CD4-positive, alpha-beta T cell treated with Interleukin-6 for 4 hours (primary cell): ENCODE data around the gene CYP4F22.
A peak's percentile ranks its signal among the peaks of the same experiment; 100 is the strongest.
"Not testable (repeated sequence)": the region's sequence is repeated elsewhere in the genome, so short reads cannot be mapped to it uniquely, and the experiment has no call there.

Source experiments
- DNase-seq: peaks from one replicate; pipeline ENCODE4 v3.0.0-alpha.2; 2020; ENCODE audit warnings: mixed read lengths

The CYP4F22 gene

GRCh38 chr19:15495151-15495550 lies 13.2 kb upstream of the CYP4F22 start:
- DNase-seq, result no peak

- DNase-seq, result no peak
These were observed 10.0 kb upstream of the CYP4F22 start for GRCh38 chr19:15498156-15498858.

DNA sequence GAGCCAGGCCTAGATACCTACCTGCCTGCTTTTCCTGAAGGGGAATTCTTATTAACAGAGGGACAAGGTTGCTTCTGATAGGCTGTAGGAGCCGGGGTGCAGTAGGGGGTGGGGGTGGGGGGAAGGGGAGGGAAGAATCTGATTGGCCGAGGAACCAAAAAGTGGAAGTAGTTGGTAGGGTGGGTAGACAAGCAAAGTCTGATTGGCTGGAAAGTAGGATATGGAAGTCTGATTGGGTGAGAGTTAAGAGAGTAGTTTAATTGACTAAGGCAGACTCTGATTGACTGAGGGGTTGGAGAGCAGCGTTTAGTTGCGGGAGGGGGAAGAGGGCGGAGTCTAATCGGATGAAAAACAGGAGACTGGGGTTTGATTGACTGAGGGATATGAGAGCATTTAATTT lies 9.4 kb upstream of the CYP4F22 start:
- DNase-seq, result no peak

DNA sequence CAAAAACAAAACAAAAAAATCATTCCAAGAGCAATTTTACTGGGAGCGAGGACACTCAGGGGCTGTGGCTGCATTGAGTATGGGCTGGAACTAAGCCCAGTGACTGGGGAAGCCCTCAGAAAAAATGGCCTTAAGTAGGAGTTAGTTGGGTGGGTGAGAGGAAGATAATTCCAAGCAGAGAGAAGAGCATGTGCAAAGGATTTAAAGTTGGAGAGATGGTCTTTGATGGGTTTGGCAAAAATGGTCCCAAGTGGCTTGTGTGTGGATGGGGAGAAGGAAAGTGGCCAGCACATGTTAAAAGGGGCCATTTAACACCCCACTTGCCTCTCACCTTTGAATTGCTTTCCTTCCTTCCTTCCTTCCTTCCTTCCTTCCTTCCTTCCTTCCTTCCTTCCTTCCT lies 6.7 kb upstream of the CYP4F22 start:
- no peak for DNase-seq

- DNase-seq, result no peak
These were observed 6.1 kb upstream of the CYP4F22 start for GRCh38 chr19:15502264-15502663.

DNA sequence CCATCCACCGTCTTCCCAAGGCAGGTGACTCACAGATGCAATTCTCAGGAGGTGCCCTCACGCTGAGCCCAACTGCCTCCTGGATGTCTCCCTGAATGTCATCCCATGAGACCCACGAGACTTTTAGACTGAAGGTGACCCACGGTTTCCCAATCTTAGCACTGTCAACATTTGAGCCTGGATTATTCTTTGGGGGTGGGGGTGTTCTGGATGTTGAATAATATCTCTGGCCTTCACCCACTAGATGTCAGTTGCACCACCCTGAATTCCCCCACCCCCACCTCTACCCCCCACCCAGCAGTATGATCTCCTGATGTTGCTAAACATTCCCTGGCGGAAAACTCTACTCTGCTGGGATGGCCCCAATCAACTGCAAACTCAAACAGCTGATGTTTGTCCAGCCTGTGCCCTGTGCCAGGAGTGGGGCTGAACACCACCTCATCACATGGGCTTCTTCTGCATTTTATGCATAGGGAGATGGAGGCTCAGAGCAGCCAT lies 2.2 kb upstream of the CYP4F22 start:
- no peak for DNase-seq

GRCh38 chr19:15507068-15508034 lies 974 bp upstream of the CYP4F22 start:
- DNase-seq, result no peak

- no peak for DNase-seq
These were observed 3.5 kb downstream of the CYP4F22 start for GRCh38 chr19:15511671-15512424.

DNA sequence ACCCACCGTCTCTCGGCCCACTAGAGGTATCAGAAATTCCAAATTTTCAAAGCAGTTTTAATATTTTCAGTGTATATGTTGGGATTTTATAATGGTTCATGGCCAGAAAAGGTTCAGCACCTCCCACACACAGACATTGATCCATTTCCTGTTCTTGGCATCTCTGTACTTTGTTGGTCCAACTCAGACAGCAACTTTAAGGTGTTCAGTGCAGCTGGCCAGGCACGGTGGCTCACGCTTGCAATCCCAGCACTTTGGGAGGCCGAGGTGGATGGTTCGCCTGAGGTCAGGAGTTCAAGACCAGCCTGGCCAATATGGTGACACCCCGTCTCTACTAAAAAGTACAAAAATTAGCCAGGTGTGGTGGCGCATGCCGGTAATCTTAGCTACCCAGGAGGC lies 6.9 kb downstream of the CYP4F22 start:
- DNase-seq, result not testable (repeated sequence)

DNA sequence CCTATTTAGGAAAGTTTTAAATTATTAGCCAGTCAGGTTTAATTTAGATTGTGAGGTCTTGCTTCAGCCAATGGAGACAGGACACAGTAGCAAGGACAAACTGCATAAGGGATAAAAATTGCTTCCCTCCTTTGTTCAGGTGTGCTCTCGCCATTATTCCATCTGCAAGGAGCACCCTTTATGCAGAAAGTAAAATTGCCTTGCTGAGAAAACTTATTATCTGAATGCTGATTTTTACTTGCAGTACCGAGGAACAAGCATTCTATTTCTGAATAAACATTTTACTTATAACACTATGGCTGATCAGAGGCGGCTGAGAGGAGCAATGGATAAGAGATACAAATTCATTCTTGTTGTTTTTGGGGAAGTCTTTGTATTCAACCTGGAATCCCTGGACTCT lies 8.0 kb downstream of the CYP4F22 start:
- no peak for DNase-seq

DNA sequence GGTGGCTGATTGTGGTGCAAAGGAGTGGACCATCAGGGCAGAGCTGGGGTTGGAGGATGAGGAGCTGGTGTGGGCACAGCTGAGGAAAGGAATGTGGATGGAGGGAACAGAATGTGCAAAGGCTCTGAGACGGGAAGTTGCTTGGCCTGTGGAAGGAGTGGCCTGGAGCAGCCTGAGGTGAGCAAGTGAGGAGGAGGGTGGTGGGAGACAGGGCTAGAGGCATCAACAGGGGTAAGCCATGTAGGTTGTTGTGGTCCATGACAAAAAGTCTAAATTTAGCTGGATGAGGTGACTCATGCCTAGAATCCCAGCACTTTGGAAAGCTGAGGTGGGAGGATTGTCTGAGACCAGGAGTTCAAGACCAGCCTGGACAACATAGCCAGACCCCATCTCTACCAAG lies 9.5 kb downstream of the CYP4F22 start:
- no peak for DNase-seq

GRCh38 chr19:15519433-15519976 lies 11.2 kb downstream of the CYP4F22 start:
- DNase-seq, result no peak

DNA sequence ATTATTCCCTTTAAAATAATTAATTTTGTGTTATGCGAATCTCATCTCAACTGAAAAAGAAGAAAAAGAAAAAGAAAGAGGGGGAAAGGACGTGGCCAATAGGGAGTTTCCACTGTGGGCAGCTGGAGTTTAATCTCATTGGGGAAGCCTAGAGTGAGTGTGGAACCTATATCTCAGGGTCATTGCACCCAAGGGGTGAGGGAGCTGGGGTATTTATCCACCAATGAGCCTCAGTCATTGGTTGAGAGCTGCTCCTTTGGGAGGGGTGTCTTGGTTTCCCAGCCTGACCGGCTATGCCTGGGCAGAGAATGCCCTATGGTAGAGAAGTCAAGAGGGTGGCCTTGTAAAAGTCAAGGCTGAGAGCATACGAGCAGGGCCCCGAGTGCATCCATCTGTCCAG lies 16.5 kb downstream of the CYP4F22 start:
- no peak for DNase-seq

DNA sequence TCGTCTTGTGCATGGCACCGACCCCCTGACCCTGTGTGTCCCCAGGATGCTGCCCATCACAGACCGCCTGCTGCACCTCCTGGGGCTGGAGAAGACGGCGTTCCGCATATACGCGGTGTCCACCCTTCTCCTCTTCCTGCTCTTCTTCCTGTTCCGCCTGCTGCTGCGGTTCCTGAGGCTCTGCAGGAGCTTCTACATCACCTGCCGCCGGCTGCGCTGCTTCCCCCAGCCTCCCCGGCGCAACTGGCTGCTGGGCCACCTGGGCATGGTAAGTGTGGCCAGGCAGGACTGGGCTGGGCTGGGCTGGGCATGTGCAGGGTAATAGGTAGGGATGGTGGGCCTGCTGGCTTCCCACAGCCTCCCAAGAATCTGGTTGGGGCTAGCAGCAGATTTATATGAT lies 17.0 kb downstream of the CYP4F22 start:
- DNase-seq, result no peak

DNA sequence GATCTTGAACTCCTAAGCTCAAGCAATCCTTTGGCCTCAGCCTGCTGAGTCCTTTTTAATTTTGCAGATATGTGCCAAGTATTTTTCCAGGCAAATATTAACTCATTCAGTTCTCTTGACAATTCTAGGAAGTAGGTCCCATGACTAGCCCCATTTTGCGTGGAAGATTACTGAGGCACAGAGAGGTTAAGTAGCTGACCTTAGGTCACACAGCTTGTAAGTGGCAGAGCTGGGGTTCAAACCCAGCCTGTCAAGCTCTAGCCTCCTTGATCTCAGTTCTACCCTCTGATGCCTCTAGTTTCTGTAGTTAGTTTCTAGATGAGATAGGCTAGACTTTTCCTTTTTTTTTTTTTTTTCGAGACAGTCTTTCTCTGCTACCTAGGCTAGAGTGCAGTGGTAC lies 18.1 kb downstream of the CYP4F22 start:
- DNase-seq, result no peak

DNA sequence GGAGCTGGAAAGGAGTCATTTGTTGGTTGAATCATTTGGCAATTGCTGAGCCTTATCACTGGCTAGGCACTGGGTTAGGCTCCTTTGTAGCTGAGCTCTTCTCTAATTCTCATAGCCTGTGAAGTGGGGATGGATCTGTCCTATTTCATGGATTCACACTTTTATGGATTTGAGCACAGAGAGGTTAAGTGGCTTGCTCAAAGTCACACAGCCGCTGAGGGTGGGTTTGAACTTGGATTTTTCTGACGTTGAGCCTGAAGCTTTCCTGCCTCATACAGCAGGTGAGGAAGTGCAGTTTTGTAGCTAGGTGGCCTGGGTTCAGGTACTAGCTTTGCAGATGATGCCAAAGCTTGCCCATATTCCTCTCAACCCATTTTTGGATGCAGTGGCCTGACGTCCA lies 19.4 kb downstream of the CYP4F22 start:
- DNase-seq, result no peak

- no peak for DNase-seq
These were observed 21.5 kb downstream of the CYP4F22 start for GRCh38 chr19:15529774-15530372.

DNA sequence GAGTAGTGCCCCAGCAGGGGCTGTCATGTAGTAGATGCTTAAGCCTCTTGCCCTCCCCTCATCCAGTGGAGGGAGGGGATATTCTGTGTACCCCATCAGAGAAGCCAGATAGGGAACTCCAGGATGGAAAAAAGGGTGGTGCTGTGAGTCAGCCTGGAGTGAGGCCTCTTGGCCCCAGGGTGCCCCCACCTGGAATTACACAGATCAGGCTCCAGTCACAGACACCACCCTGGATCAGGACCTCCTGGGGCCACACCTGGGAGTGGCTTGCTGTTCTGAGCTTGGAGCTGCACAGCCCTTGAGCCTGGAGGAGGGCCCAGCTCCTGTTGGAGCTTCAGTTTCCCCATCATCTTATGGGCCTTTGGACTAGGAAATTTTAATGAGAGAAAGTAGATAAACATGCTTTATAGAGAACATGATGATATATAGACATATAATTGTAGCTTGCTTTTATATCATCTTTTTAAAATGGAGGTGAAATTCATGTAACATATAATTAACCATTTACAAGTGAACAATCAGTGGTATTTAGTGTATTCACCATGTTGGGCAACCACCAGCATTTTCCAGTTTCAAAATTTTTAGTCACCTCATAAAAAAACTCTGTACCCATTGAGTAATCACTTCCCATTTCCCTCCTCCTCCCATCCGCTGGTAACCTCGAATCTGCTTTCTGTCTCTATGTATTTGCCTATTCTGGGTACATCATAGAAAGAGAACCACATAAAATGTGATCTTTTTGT lies 24.6 kb downstream of the CYP4F22 start:
- DNase-seq, result peak; percentile 26

DNA sequence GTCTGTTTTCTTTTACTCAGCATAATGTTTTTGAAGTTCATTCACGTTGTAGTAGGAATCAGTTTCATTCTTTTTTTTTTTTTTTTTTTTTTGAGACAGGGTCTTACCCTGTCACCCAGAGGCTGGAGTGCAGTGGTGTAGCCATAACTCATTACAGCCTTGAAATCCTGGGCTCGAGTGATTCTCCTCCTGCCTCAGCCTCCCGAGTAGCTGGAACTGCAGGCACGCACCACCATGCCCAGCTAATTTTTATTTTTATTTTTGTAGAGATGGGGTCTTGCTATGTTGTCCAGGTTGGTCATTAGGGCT lies 25.2 kb downstream of the CYP4F22 start:
- not testable (repeated sequence) for DNase-seq

- DNase-seq, result no peak
These were observed 26.9 kb downstream of the CYP4F22 start for GRCh38 chr19:15534957-15535864.

DNA sequence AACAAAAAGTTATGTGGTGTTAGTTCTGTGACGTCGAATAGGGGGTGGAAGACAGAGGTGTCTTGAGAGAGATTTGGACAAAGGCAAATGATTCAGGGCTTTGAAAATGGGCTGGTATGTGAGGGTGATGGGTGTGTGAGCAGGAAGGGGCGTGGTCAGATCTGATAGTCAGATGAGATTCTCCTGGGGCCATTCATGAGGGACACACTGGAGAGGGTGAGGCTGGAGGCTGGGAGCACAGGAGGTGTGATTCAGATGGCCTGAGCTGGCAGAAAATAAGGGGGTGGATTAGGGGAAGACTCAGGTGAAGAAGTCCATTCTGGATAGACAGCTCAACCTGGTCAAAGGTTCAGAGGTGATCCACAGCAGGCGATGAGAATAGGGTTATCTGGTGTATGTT lies 28.0 kb downstream of the CYP4F22 start:
- no peak for DNase-seq
